GM19452 (cell line): ENCODE results near the gene DUT.

Experiments
- ATAC-seq: cut with Tn5 transposase; IDR thresholded peaks from one replicate; pipeline ENCODE4 v1.9.1; 2021; ENCODE audit not compliant: unreplicated experiment

Gene DUT

DNA sequence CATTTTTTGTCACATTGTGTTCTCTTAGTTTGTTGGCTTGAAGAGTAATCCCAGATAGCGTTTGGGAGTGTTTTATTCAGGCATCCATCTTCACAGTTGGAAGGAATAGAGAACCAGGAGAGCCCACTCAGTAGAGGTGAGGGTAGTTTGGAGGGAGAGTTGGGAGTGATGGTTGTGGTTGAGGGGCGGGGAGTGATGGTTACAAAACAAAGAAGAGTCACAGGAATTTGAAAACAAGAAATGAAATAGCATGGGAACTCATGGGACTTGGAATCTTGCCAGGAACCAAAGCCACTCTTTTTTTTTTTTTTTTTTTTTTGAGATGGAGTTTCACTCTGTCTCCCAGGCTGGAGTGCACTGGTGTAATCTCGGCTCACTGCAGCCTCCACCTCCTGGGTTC, 36.3 kb downstream of the DUT start:
- ATAC-seq = no peak

DNA sequence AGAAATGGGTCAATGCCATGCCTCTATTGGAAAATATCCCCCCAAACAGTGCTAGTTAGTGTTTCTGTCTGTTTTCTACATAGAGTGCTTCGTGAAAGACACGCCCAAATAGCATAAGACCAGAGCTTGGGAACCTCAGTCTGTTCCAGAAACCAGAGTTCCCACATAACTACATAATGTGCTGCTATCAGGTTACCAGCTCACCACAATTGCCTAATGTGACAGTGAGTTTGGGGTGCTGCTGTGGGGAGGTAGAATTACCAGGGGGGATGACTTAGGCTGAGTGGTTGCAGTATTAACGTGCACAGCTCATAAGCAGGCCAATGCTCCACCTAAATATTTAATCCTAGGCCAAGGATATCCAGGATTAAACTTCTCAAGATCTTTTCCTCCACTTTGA, 39.2 kb downstream of the DUT start:
- no peak for ATAC-seq

DNA sequence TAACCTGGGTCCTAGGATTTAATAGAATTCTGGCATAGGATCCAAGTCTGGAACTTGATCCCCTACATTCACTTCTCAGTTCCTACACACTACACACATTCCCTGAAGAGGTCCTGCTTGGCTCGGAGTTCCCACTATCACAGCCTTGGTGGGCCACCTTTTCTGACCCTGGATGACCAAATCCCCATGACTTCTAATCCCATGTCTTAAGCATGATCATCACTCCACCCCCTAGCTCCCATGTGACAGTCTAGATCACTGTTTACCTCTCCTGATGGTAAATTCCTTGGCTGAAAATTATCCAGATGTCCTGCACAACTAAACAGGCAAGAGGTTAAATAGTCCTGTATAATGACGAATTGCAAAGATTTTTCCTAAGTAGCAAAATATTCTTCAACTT, 40.3 kb downstream of the DUT start:
- ATAC-seq = no peak

DNA sequence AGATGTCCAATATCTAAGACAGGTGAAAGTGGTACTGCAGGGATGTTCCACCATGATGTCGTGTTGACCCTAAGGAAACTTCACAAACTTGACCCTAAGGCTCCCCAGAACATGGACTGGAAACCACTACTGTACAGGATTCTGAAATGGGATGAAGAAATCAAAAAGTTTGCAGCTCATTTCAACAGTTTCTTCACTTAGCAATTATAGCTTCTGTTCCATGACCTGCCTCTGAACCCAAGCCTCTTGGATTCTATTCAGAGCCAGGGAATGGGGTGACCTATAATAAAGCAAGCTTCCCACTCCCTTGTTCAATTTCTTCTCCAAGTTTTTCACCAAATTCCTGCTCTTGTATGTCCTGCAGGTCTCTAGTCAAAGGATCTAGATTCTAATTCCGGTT, 40.7 kb downstream of the DUT start:
- ATAC-seq = no peak

DNA sequence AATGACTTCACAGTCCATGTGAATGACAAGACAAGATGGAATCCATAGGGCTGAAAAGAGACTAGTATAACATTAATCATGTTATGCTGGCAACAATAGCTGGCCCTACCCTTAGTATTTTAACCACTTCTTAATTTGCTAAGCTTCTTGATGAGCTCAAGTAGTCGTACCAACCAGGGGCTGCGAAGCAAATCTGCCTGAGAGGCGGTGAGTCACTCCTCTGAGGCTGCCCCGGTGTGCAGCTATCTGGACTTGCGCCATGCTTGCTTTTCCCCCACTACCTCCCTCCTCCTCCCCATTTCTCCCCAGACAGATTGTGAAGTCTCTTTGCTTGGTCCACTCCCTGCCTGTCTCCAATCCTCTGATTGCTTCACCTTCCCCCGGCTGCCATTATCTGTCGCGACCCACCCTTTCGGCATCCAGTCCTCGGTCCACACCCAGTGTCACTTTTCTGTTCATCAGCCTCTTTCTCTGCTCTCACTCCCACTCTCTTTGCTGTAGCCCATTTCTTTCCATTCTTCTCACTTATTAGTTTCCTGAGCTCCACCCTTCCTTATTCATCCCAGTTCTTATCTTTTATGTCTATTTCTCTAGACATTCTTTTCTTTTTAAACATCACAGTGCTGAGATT, 42.7 kb downstream of the DUT start:
- ATAC-seq = no peak

DNA sequence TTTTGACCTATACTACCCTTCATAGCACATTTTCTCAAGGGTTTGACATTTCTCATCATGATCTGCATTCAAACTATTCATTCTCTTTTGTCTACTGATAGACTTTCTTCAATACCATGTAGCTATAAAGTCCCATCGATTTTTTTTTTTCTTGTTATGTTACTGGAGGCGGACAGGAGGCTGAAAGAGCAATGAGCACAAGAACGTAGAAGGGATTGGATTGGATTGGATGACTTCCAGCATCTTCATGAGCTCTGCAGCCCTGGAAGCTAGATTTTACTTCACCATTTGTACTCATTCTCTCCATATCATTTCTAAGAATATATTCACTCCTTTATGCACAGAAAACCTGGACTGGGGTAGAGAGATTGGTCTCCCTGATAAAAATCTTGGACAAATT, 43.2 kb downstream of the DUT start:
- ATAC-seq = no peak

DNA sequence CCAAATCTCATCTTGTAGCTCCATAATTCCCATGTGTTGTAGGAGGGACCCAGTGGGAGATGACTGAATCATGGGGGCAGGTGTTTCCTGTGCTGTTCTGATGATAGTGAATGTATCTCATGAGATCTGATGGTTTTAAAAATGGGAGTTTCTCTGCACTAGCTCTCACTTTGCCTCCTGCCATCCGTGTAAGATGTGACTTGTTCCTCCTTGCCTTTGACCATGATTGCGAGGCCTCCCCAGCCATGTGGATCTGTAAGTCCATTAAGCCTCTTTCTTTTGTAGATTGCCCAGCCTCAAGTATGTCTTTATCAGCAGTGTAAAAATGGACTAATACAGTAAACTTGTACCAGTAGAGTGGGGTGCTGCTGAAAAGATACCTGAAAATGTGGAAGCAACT, 44.5 kb downstream of the DUT start:
- ATAC-seq = no peak

DNA sequence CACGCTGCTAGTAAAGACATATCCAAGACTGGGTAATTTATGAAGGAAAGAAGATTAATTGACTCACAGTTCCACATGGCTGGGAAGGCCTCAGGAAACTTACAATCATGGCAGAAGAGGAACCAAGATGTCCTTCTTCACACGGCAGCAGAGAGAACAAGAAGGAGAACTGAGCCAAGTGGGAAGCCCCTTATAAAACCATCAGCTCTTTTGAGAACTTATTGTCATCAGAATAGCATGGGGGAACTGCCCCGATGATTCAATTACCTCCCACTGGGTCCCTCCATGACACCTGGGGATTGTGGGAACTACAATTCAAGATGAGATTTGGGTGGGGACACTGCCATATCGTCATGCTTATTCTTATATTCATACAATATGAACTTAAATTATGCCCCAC, 49.0 kb downstream of the DUT start:
- no peak for ATAC-seq

DNA sequence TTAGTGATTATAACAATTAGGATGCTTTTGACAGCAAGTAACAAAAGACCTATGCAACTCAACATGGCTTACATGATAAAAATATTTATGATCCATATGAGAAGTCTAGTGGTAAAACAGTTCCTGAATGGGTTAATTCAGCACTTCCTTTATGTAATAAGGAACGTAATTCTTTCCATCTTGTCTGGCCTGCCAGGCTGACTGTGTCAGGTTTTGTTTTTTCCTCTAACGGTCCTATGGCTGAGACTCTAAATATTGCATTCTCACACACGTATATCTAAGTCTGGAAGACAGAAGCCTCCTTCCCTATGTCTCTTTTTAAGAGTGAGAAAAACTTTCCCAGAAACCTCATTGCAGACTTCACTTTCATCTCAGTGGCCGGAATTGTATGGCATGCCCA, 50.6 kb downstream of the DUT start:
- no peak for ATAC-seq

DNA sequence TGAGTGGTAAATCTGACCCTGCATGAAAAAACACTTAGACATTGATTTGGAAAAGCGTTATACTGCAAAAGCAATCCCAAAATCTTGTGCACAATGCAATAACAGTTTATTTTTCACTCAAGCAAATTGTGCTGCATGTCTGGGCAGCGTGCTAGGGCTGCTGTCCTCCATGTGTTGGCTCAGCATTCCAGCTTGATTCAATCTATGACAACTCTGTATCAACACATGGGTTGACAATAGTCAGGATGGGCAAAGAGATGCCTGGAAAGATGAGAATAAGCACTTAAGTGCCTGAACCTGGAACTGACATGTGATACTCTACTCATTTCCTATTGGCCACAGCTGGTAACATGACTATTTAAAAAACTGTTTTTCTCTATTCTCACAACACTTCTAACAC, 51.8 kb downstream of the DUT start:
- ATAC-seq = no peak

DNA sequence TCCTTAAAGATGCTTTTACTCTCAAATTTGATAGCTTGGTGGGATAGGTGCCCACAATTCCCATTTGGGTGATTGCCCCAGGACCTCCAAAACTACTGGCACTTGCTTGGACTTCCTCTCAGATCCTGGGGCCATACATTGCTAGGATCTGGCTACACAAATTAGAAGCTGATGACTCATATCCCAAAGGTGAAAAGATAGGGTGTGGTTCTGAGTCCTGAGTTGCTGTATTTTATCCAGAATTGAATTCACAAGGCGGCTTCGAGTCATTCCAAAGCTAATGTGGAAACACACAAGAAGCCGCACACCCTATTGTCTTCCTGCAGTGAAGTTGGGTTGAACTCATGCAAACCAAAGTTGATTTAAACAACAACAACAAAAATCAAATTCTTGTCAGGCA, 53.4 kb downstream of the DUT start:
- ATAC-seq = no peak

DNA sequence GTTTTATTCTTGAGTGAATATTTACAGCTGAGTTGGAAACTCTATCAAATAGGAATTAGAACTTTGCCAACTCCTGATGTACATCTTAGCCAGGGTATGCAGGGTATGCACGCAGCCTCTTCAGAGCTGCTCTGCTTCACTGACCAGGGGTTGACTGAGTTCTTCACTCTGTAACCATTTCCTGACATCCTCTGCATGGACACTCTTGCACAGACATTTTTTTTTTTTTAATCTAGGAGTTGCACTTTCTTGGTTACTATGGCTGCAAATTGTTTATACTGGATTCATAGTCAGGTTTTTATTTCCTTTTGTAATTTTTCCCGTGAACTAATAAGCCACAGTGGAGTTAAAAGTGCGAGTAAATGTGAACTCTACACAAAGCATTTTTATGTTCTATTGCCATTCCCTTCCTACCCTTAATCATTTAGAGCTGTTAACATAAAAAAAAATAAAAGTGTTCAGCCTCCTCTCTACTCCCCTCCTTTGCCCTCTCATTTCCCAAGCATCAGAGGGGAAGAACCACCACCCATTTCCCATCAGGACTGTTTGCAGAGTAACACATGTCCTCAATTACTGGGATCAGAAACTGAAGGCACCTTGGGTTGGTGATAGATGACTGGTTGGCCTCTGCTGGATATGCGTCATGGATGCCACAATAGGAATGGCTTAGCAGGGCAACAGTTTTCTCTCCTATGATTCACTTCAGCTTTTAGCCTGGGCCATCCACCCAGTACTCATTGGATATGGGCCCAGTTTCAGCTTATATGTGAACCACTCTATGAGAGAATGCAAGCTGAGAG, 54.0 kb downstream of the DUT start:
- ATAC-seq = no peak

DNA sequence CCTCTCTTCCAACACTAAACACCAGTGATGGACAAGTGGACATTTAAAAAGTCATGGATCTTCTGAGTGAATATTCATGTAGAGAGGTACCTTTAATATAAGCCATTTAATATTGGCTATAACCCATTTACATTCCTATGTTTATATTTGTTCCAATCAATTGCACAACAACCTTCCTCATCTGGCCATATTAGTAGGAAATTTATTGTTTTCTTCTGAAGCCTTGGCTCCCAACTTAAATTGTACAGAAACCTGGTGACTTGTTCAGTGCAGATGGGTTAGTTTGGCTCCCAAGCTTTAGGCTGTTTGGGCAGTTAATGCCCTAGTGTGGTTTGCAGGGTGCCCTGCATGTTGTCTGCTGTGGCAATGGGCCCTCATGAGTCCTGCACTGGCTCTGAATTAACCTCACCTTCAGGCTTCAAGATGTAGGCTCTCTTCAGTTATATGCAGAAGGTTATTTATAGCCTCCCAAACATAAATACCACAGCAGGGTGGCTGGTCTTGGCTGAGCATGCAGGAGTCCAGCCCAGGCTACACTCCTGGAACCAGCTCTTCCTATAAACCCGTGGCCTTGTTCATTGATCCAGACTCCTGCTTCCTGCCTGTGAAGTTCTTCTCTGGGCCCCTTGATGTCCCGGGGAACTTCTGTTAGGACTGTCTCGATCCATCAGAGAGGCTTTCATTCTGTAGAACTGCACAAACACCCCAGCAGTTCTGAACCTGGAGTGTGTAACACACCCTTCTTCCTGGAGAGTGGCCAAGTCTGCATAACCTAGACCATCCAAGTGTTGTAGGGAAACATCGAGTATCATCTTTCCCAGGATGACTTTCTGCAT, 57.0 kb downstream of the DUT start:
- ATAC-seq = no peak

DNA sequence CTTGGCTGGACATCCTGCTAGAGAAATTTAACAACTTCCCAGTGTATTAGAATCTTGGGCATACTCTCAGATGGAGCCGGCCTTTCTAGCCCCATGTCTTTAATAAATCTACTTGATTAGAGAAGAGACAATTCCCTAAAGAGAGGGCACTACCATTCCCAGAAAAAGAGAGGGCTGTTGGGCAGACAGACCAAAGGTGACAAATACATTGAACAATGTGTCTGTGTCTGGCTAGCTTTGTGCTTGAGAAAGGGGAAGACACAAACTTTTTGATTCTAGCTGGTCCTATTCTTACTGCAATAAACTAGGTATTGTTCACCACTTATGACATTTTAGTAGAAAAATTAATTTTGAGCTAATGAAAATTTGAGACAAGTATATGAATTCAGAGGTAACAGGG, 57.7 kb downstream of the DUT start:
- ATAC-seq = no peak

DNA sequence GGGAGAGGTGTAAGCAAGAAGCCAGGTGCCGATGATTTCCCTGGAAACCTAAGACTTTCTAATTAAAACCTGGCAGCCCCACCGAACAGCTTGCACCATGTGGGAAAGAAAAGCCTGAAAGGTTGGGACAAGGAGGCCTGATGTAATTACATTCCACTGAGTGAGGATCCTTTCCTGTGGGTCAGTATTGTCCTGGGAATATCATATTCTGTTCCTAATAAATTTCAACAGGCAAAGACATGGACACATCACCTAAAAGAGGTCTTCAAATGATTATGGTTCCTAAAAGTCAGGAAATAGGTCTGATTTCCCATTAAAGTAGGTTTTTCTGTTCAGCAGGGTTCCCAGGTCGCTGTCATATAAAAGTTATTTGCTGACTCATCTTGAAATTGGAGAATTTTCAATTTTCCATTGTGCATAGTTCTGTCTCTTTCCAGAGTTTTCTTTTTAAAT, 58.5 kb downstream of the DUT start:
- ATAC-seq = no peak

DNA sequence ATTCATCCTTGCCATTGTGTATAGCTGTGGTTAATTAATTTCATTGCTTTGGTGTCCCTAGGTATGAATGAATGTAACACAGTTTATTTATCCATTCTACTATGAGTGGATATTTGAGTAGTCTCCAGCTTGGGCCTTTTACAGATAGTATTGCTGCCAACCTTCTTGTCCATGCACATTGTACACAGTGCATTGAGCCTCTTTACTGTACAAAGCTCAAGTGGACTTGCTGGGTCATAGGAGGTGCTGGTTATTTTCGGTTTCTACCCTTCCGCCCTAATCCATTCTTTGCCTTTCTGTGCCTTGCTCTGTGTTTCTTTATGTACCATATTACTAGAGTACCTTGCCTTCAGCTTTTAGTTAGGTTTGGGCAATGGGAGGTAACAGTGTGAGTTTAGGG, 60.7 kb downstream of the DUT start:
- ATAC-seq = no peak

DNA sequence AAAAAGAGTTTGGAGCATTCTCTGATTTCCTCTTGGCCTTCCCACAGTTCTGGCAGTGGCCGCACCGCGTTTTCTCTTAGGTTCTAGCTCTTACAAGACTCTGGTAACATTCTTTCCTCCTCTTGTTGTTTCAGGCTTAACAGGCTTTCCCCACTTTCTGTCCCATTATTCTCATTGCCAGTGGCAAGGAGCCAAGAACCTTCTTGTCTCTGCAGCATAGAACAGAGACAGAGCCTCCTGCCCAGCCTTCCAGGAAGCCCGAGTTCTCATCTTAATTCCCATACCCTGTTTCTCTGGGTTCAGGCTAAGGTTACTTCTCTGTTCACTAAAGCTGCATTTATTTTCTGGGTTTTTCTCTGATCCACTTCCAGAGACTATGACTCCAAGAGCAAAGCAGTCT, 61.1 kb downstream of the DUT start:
- ATAC-seq = no peak
